Measurements from ENCODE around the gene ETFBKMT.

Gene ETFBKMT

GRCh38 chr12:31626270-31626995, 33.1 kb upstream of the ETFBKMT start:
- DNase-seq: no peak
- H3K9me3 ChIP-seq: no peaks in the 10 kb centered on the region
- H3K27me3 ChIP-seq: no peaks in the 10 kb centered on the region
- H3K4me1 ChIP-seq: no peaks in the 10 kb centered on the region
- H3K36me3 ChIP-seq: no peaks in the 10 kb centered on the region; the same call in none of the 2 replicates
- H3K4me3 ChIP-seq (ENCODE audit: low read depth, low read length): no peak overlapping the region
- no peak for TF ChIP-seq CTCF (IDR thresholded peaks at IDR 0.05; ENCODE audit: low read depth, low read length)

GRCh38 chr12:31627456-31628054, 31.9 kb upstream of the ETFBKMT start:
- Histone ChIP-seq H3K4me1 (no peaks in the 10 kb centered on the region), H3K27me3 (no peaks in the 10 kb centered on the region), H3K36me3 (peaks cover 3% of the 10 kb centered on the region; the same call in 1 of the 2 replicates), H3K9me3 (no peaks in the 10 kb centered on the region), H3K4me3 (ENCODE audit: low read depth, low read length) (no peak overlapping the region)
- DNase-seq: no peak
- no peak for TF ChIP-seq CTCF (IDR thresholded peaks at IDR 0.05; ENCODE audit: low read depth, low read length)

DNA sequence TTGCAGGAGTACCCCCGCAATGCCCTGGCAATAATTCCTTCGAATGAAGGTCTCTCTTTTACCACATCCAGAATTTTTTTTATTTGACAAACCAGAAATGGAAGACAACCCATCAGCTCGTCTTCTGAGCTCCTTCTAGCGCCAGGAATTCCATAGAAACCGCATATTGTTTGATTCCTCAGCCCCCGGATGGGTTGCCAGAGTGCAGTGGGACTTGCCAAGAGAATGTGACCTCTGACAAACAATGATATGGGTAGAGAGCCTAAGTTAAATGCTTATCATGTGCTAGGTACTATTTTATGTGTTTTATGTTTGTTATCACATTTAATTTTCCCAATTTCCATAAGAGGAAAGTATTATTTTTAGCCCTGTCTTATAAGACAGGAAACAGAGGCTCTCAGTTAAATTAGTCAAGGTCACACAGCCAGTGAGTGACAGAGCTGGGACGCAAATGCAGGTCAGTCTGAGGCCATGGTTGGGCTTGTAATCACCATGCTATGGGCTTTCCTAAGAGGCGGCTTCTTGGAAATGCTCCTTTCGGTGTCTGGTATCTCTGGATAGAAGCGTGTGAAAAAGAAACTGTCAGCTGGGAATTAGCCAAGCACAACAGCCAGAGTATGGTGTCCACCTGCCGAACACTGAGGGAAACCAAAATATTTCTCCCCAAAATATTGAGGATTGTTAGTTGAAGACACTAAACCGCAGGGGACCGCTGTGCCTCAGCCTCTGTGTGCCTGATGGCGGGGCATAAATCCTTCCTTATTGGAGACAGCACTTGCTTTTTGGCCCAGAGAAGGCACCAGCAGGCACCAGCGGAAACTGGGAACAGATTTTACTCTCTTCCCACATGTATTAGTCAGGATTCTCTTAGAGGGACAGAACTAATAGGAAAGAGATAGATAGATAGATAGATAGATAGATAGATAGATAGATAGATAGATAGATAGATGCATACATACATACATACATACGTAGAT, 29.4 kb upstream of the ETFBKMT start:
- no peak overlapping the region for H3K4me3 ChIP-seq (ENCODE audit: low read depth, low read length)
- DNase-seq: no peak
- no peak for TF ChIP-seq CTCF (IDR thresholded peaks at IDR 0.05; ENCODE audit: low read depth, low read length)
- no peaks in the 10 kb centered on the region for H3K27me3 ChIP-seq
- H3K9me3 ChIP-seq: no peaks in the 10 kb centered on the region
- H3K4me1 ChIP-seq: no peaks in the 10 kb centered on the region
- peaks cover 5% of the 10 kb centered on the region; the same call in 1 of the 2 replicates for H3K36me3 ChIP-seq

DNA sequence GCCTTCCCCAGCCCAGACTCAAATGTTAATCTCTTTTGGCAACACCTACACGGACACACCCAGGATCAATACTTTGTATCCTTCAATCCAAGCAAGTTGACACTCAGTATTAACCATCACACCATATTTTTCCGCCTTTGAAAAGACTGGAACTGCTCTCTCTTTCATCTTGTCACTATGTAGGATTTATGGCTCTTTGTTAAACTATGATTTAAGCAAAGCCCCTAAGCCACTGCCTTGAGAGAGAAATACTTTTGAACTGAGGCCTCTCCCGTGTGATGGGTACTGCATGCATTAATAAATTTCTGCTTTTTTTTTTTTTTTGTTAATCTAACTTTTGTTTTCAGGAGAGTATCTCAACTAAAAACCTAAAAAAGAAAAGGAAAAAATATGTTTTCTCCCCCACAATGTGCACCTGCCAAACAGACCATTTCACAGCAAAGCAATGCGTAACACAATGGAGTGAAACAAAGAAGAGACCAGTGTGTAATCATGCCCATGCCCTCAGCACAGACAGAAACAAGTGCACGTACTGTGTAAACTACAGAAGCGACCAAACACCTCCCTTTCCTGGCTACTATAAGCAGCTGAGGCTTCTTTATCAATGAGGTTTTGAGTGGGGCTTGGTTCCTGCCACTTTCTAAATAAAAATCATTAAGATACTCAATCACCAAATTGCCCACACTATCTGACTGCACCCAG, 28.3 kb upstream of the ETFBKMT start:
- H3K4me1 ChIP-seq: no peaks in the 10 kb centered on the region
- TF ChIP-seq CTCF (IDR thresholded peaks at IDR 0.05; ENCODE audit: low read depth, low read length): no peak
- H3K36me3 ChIP-seq: peaks cover 12% of the 10 kb centered on the region; the same call in 1 of the 2 replicates
- H3K9me3 ChIP-seq: no peaks in the 10 kb centered on the region
- no peak for DNase-seq
- H3K27me3 ChIP-seq: no peaks in the 10 kb centered on the region
- H3K4me3 ChIP-seq (ENCODE audit: low read depth, low read length): no peak overlapping the region

DNA sequence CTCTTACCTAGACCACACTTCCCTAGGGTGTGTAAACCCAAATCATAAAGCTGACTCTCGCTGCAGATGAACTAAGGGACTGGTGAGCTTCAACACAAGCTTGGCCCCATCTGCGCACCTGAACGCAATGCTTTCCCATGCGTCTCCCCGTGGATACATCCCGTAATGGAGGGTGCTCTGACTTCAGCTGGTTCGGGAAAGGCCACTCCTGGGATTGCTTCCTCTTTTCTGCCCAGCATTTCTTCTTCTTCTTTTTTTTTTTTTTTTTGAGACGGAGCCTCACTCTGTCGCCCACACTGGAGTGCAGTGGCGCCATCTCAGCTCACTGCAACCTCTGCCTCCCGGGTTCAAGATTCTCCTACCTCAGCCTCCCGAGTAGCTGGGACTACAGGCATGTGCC, 27.7 kb upstream of the ETFBKMT start:
- H3K9me3 ChIP-seq: no peaks in the 10 kb centered on the region
- H3K4me3 ChIP-seq (ENCODE audit: low read depth, low read length): no peak overlapping the region
- TF ChIP-seq CTCF (IDR thresholded peaks at IDR 0.05; ENCODE audit: low read depth, low read length): no peak
- no peak for DNase-seq
- no peaks in the 10 kb centered on the region for H3K27me3 ChIP-seq
- H3K4me1 ChIP-seq: no peaks in the 10 kb centered on the region
- peaks cover 12% of the 10 kb centered on the region; the same call in 1 of the 2 replicates for H3K36me3 ChIP-seq

Data from BE2C (cell line).